GM18870 (cell line): ENCODE data around the gene ARL16.

Experiments
- ATAC-seq: cut with Tn5 transposase; IDR thresholded peaks from one replicate; pipeline ENCODE4 v1.9.1; 2021; ENCODE audit warnings: moderate library complexity; ENCODE audit not compliant: unreplicated experiment

The ARL16 gene, protein sequence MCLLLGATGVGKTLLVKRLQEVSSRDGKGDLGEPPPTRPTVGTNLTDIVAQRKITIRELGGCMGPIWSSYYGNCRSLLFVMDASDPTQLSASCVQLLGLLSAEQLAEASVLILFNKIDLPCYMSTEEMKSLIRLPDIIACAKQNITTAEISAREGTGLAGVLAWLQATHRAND

DNA sequence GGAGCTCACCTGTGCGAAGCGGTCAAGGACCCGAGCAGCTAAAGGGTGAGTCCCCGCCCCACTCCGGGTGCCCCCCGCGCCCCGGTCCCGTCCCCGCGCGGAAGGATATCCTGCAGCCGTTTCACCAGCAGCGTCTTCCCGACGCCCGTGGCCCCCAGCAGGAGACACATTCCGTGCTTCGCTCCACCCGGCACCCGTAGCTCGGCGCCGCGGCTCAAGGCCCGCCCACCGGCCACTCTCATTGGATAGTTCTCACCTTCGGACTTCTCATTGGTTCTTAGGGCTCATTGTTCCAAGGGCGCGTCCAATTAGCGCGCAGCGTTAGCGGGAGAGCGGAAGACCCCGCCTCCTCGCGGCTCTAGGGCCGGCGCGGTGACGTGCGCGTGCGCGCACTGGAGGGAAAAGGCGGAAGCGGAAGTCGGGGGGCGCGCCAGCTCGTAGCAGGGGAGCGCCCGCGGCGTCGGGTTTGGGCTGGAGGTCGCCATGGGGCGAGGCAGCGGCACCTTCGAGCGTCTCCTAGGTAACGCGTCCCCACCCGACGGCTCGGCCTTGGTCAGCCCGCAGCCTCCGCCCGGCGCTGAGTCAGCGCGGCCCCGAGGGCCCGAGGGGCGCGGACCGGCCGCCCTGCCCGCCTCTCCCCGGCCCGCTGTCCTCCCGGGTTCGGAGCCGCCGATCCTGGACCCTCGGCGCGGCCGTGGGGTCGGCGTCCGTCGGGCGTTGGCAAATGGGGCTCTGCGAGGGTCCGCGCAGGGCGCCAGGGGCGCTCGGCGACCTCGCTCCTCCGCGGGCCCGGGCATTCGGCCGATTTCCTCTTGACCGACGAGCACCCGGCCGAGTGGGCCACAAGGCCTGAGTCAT lies at the start of gene ARL16, which contains the start of gene HGS:
Gene ARL16 (minus strand): TSS at position 214 of the 858 bp plus-strand sequence. CDS start 44 bp downstream, at position 170.
Gene HGS (plus strand): TSS at position 428 of the 858 bp plus-strand sequence. CDS start 56 bp downstream, at position 484.
- ATAC-seq, result peak; percentile 95

DNA sequence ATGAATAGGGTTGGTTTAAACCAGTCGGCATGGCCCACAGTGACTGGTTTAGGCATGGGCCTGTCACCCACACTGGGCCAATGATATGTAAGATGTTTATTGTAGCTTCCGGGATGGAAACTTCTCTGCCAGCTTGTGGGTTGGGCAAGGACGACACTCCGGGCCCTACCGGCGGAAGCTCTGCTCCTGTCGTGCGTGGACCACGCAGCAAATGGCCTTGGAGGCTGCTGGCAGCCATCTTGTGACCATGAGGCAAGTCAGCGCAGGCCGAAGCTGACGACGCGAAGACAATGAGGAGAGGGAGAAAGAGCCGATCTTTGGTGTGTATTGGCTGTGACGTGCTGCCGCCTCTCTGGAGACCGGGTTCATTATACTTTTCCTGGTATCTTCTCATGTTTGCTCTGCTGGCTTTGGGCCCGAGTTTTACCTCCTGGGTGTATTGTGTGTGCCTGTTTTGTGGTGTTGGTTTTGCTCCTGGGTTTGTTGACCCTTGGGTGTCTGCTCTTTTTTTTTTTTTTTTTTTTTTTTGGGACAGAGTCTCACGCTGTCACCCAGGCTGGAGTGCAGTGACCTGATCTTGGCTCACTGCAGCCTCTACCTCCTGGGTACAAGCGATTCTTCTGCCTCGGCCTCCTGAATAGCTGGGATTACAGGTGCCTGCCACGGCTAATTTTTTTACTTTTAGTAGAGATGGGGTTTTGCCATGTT lies 43.9 kb upstream of the ARL16 start:
- ATAC-seq, result no peak

DNA sequence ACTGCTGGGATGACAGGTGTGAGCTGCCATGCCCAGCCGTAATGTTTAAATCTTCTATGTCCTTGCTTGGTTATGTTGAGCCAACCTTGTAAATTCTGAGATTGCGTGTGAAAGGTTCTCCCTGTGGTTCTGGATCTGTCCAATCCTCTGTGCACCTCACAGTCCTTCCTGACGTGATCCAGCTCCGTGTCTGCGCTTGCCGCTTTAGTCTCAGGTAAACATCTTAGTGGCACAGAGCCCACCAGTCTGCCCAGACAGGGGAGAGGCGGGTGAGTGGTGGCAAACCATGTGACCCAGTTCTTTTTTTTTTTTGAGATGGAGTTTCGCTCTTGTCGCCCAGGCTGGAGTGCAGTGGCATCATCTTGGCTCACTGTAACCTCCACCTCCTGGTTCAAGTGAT lies 42.4 kb upstream of the ARL16 start:
- no peak for ATAC-seq

DNA sequence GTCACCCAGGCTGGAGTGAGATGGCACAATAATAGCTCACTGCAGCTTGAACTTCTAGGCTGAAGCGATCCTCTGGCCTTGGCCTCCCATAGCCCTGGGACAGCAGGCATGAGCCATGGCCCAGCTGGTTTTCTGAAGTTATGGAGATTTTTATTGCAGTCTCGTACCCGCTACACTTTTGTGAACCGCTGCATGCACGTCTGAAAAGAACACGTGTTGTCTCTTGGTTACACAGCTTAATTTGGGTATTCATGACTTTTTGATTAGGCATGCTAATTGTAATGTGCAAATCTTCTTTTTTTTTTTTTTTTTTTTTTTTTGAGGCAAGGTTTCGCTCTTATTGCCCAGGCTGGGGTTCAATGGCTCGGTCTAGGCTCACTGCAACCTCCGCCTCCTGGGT lies 41.8 kb upstream of the ARL16 start:
- no peak for ATAC-seq

DNA sequence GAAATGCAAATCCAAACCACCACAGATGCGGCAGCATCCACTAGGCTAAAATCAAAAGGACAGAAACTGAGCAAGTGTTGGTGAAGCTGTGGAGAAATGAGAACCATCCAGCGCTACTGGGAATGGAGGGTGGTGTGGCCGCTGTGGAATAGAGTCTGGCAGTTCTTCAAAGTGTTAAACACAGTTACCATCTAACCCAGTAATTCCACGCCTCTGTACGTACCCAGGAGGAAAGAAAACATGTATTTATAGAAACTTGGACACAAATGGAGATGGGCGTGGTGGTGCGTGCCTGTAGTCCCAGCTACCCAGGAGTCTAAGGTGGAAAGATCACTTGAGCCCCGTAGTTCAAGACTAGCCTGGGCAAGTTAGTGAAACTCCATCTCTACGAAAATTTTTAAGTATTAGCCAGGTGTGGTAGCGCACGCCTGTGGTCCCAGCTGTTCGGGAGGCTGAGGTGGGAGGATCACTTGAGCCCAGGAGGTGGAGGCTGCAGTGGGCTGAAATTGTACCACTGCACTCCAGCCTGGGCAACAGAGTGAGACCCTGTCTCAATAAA lies 40.1 kb upstream of the ARL16 start:
- no peak for ATAC-seq

DNA sequence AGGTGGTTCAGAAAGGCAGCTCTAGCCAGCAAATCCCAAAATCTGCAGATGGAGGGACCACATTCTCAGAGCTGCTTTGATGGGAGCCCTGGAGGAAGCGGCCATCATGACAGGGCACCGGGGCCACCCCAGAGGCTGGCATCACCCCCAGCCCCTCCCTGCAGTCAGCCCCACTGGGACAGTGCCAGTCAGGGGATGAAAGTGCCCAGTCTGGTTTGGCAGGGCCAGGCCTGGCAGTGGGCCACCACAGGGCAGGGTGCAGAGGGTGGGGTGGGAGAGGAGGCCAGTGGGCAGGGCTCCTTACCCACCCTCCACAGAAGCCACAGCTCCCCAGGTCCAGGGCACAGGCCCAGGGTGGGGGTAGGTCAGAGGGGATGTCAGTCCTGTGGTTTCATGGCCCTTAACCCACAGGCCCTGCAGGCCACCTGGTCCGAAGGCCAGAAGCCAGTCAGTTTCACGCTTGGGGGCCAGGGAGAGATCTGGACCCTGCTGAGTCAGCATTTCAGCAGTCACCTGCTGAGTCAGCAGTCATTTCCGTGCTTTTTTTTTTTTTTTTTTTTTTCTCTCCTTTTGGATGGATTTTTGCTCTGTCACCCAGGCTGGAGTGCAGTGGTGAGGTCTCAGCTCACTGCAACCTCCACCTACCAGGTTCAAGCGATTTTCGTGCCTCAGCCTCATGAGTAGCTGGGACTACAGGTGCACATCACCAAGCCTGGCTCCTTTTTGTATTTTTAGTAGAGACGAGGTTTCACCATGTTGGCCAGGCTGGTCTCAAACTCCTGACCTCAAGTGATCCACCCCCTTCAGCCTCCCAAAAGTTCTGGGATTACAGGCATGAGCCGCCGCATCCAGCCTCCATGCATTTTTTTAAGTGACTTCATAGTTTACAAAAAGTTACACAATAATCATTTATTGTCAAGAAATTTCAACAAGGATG lies 38.9 kb upstream of the ARL16 start:
- no peak for ATAC-seq

DNA sequence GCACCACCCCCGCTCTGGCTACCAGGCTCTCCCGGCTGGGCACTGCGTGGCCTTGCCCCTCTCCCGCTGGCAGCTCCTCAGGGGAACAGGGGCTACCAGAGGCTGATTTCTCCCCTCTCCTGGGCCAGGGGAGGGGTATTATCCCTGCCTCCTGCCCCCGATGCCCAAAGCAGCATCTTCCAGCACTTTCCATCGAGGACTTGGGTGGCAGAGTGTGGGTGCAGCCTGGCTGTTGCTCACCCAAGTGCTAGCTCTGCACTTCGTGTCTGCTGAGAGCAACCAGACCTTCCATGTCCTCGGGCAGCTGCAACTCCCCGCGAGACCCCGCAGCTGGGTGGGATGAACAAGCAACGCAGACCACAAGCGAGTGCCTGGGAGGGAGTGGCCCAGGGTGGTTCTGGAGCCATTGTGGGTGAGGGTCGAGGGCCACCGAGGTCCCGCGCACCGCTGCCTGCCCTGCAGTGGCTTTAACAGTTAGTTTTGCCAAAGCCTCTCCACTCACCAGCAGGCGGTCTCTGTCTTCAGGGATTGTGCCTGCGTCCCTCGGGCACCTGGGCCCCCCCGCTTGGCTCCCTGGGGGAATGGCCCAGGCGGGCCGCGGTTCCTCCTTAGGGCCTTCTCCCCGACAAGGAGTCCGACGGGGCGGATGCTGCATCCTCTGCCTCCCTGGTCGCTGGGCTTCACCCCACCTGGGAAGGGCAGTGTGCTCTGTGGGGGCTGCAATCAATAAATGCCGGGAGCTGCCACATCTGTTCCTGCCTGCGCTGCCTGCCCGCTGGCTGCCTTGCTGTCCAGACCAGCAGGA lies 36.9 kb upstream of the ARL16 start:
- no peak for ATAC-seq

DNA sequence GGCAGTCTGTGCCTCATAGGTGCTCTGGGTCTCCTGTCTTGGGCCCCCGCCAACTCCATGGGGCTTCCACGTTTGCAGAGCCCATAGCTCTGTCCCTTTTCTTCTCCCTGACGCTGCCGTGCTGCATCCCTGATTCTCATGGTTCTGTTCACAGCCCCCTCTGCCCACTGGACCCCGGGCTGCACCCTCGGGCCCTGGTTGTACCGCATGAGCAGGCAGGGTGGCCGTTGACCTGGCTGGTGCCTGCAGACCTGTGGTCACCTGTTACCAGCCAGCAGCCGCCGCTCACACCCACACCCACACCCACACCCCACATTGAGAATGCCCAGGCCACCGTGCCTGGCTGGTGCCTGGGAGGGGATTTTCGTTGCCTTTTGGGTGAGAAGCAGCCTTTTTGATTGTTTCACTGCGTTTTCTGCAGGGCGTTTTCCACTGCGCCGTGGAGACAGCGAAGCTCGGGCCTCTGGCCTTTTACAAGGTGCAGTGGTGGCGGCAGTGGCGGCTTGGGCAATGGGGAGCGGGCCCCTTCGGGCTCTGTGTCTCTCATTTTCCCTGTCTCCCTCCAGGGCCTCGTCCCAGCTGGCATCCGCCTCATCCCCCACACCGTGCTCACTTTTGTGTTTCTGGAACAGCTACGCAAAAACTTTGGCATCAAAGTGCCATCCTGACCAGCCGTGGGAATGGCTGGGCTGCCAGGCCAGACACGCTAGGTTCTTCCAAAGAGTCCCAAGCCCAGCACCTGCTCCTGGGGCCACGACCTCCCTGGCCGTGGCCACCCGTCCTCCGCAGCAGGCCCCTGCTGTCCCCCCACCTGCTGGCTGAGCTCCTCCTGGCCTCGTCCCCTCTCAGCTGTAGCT lies 36.0 kb upstream of the ARL16 start:
- no peak for ATAC-seq

DNA sequence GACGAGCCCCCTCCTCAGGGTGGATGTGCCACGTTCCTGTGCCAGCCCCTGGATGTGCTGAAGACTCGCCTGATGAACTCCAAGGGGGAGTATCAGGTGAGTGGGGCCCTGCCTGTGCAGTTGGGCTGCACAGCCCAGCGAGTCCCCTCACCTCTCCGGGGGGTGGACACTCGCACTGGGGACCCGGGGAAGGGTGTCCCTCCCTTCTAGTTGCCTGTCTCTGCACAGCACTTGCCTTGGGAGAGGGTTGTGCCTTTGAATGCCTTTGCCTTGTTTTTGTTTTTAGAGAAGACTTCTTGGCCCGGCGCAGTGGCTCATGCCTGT lies 34.1 kb upstream of the ARL16 start:
- ATAC-seq, result no peak

DNA sequence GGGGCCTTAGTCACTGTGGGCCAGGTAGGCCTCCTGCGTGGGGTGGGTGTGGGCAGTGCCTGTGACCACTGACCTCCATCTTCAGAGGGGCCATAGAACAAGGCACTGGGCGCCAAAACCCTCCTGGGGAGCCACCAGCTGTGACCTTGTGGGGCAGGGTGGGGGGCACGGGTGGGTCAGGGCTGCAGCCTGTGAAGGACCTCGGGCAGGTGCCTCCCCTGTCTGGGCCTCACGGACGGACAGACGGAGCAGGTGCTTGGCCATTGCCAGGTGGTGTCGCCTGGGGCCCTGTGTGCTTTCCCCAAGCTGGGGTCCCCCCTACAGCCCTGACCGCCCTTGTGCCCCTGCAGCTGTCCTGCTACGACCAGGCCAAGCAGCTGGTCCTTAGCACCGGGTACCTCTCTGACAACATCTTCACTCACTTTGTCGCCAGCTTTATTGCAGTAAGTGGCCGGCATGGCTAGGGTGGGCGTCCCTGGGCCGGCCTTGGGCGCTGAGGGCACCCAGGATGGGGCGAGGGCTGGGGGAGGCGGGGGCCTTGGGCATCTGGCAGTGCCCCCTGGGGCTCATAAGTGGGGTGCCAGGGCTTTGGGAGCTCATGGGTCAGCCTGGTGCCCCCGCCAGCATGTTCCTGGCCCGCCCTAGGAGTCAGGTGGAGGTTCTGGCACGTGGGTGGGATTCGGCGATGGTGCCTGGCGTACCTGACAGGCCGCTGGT lies 33.6 kb upstream of the ARL16 start:
- ATAC-seq, result no peak

DNA sequence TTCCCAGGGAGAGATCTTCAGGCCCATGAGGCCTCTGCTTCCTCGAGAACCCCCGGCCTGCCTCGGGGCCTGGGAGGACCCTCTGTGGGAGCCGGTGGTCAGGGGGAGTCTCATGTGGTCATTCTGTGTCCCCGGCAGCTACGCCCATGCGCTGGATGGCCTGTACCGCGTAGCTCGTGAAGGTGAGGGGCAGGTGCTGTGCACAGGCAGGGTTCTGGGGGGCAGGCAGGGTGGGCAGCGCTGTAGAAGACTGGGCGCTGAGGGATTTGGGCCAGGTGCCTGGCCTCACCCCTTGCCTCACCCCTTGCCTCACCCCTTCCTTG lies 33.0 kb upstream of the ARL16 start:
- no peak for ATAC-seq

DNA sequence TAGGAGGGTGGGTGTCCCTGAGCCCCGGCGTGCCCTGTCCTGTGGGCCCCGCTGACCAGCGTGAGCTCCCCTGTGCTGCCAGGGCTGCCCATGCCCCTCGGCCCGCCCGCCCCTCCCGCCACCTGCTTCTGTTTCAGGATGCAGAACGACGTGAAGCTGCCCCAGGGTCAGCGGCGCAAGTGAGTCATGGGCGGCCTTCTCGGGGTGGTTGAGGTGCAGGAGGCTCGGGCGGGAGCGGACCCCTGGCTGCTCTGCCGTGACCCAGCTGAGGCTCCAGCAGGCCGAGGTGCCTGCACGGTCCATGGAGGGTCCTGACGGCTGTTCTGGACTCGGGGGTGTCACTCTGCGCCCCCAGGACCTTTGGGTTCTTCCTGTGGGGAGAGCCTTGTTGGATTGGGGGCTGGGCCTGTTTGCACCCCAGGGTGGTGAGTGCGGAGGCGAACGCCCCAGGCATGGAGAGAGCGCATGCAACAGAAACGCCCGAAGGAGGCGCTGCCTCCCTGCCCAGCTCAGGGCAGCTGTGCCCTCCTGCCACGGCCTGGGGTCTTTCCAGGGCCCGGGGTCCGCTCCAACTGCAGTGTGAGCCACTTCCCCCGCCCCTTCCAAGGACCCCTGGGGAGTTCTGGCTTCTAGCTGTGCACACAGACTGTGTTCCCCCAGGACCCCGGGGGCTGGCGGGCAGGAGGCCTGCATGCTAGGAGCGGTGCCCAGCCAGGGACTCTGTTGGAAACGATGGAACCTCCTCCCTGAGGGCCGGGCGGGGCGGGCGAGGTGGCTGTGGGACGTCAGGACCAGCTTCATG lies 32.5 kb upstream of the ARL16 start:
- ATAC-seq, result no peak

DNA sequence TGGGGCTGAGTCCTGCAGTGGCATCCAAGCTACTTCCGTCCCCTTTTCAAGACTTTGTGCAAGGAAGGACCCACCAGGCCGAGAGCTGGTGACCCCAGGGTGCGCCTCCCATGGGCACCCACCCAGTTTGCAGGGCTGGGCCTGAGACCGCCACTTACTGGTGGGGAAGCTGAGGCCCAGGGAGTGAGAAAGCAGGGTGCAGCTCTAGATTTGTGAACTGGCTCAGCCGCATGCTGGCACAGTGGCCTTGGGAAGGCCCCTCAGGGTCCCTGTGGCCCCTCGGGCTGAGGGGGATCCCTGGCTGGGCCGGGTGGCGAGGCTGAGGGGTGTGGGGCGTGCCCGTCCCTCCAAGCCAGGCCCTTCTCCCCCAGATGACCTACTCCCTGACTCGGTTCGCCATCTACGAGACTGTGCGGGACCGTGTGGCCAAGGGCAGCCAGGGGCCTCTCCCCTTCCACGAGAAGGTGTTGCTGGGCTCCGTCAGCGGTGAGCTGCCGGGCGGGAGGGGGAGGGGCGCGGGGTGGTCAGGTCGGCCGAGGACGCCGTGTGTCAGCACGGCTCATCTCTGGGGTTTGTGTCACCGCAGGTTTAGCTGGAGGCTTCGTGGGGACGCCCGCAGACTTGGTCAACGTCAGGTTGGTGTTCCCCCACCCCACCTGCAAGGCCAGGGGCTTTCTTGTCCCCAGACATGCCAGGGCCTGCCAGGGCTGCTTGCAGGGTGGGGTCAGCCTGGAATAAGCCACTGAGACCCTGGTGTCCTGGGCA lies 31.7 kb upstream of the ARL16 start:
- no peak for ATAC-seq

DNA sequence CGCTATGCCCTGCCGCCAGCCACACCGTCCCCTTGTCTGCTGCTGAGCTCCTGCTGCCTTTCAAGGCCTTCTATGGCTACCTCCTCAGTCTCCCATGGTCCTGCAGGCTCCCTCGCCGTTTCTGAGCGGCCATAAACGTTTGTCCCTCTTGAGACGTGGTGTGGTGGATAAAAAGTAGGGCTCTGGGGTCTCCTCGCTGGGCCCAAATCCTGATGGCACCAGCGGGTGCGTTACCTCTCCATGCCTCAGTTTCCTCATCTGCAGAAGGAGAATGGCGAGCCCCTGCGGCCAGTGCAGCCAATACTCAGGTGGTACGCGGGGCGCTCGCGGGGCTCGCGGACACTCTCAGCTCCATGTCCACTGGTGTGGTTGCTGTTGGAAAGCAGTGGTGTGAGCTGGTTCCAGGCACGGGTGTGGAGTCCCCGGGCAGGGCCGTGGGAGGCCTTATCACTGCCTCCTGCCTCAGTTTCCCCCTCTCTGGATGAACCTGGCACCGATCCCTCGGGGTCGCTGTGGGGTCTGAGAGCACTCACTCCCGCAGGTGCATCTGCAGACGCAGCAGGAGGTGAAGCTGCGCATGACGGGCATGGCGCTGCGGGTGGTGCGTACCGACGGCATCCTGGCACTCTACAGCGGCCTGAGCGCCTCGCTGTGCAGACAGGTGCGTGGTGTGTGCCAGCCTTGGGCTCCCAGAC lies 31.0 kb upstream of the ARL16 start:
- no peak for ATAC-seq

DNA sequence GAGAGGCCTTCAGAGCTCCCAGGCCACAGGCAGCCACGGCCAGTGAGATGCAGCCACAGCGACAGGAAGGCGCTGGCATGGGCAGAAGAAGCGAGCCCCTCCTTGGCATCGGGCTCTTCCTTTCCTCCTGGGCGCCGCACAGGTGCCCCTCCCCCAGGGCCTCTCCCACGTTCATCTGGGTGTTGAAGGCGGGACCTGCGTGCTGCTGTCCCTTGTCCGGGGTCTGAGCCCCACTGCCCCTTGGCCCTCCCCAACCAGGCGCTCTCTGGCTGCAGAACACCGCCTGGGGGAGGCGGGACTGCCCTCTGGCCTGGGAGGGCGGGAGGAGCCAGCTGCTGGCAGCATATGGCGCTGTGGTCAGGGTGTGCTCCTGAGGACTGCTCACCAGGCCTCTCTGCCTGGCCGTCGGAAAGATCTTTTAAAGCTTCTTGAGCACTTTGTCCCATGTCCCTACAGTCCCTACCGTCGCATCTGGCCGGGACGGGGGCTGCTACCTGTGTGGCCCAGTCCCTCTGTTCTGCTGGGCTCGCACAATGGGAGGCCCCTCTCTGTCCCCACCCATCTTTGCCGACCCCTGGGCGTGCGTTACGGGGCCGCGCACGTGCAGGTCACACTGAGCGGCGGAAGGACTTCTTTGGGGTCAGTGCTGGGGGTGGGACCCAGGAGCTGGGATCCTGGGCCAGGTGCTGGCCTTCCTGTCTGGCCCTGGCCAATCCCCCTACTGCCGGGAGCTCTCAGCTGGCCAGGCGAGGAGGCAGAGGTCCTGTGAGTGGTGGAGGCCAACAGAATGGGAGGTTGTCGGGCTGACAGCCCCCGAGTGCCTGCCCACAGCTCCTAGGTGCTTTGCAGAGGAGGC lies 30.2 kb upstream of the ARL16 start:
- ATAC-seq, result no peak
